Astrocyte of the hippocampus (primary cell): ENCODE data around the gene FAM53B.

ENCODE experiments used
- DNase-seq: peaks from one replicate; pipeline ENCODE4 v3.0.0; 2011; ENCODE audit warnings: low read depth, low spot score

Gene FAM53B

DNA sequence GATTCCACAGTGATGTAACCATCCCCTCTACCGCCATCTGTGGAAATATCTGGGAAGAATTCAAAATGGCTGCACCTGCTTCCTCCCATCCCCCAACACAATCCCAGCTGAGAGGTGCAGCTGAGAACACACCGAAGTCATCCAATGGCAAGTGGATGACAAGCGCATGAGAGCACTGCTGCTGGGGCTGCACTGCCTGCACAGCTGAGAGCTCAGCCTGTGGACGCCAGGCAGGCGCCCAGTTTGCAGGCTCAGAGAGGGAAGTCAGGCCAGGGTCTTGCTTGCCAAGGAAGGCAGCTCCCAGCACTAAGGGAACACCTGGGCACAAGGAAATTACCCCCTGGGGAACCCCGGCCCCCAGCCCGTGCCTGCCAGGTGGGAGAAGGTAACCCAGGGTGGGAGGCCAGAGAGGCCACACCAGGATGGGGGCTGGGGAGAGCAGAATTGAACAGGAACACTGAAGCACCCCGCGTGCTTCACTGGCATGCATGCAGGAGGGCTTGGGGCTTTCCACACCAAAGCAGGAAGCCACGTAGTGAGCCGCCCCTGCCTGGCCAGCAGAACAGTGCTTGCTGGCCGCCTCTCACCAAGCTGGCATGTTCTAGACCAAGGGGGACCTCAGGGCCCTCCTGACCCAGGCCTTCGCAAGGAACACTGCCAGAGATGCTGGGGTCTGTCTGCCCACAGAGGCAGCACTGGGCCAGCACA lies 46.2 kb downstream of the FAM53B start:
- no peak for DNase-seq

- DNase-seq, result no peak
Measured at GRCh38 chr10:124697443-124697836, 46.7 kb downstream of the FAM53B start.

DNA sequence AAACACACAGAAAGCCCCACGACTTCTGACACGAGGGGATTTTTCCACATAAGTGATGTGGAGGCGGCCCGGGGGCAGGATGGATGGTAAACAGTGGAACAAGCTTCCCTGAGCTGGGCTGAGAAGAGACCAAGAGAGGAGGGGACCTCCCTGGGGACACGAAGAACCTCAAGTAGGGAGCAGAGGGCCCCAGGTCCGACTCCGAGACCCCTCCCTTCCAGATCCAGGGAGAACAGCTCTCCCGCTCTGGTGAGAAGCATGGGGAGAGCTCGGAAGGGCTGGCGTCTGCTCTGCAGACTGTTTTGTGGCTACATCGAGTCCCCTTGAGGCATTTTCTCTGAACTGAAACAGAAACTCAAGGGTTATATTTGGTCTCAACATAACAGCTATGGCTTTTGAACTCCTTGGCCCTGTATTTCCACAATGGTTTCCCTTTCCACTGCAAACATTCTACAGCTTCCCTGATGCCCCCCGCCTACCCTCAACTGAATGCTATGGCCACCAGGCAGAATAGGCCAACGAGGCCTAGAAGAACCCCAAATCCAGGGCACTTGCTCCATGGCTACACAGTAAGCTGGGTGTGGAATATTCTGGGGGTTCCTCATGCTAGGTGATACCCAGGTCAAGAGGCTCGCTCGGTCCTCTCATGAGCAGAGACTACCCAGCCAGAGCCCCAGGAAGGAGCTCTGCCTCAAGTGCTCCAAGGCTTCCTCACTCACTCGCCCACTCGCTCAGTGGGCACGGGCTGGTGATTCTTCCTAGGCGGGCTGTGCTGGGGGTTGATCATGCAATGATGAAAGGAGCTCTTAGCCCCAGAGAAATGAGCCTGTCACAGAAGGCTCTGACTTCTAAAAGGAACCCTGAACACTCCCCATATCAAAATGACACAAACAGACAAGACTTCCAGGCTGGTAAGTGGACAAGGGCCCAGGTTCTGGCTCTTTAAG lies 47.5 kb downstream of the FAM53B start:
- no peak for DNase-seq

- no peak for DNase-seq
Measured at GRCh38 chr10:124695259-124695658, 48.9 kb downstream of the FAM53B start.

GRCh38 chr10:124694481-124695220 lies 49.5 kb downstream of the FAM53B start:
- DNase-seq, result no peak

DNA sequence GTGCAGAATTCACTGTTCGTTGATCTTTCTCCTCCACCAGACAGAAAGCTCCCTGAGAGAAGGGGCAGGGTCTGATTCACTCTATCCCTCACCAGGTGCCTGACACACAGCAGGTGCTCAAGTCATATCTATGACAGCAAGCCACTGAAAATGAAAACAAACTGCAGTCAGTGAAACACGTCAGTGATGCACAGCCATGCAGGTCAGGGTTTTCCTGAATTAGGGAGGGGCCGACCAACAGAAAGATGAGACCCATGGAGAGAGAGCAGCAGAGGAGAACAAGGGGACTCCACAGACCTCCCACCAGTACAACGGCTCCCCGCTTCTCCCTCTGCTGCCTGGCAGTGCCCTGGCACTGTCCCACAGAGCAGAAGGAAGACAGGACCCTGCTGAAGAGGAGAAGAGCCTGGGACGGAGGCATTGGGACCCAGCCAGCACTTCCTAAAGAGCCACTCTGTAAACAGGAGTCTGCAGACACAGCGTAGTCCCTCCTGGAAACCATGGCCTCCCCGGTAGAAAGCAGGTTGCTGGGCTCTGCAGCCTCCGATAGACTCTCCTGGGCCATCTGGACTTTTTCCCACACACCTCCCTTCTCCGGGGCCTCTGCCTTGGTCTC lies 50.3 kb downstream of the FAM53B start:
- DNase-seq, result no peak

DNA sequence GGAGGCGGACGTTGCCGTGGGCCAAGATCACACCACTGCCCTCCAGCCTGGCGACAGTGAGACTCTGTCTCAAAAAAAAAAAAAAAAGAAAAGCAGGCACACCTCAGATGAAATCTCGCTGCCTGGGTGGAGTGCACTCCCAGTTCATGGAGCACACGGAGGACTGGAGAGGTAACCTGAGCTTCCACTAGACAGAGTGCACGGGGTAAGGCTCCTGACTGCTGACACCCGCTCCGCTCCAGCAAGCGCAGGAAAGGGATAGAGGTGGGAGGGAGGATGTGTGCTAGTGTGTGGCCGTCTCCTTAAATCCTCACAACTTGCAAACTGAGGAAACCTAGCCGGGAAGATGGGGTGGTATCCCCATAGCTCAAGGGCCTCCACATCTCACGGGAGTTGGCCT lies 50.8 kb downstream of the FAM53B start:
- DNase-seq, result no peak

DNA sequence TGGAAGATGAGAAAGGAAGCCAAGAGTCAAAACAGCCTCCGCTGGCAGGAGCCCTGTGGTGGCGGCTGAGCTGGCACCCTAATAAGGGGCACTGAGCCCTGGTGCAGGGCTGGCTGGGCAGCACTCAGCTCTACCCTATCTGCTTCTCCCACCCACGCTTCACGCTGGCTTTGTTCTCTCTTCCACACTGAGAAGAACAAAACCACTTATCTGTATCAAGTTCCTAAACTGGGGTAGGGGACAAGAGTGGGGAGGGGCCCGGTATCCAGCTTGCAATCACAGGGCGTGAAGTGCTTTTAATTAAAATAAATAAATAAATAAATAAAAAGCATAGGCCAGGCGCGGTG lies 52.1 kb downstream of the FAM53B start:
- DNase-seq, result no peak

GRCh38 chr10:124691421-124692099 lies 52.6 kb downstream of the FAM53B start:
- no peak for DNase-seq

GRCh38 chr10:124691002-124691401 lies 53.2 kb downstream of the FAM53B start:
- DNase-seq, result no peak

GRCh38 chr10:124689911-124690498 lies 54.2 kb downstream of the FAM53B start:
- DNase-seq, result no peak

DNA sequence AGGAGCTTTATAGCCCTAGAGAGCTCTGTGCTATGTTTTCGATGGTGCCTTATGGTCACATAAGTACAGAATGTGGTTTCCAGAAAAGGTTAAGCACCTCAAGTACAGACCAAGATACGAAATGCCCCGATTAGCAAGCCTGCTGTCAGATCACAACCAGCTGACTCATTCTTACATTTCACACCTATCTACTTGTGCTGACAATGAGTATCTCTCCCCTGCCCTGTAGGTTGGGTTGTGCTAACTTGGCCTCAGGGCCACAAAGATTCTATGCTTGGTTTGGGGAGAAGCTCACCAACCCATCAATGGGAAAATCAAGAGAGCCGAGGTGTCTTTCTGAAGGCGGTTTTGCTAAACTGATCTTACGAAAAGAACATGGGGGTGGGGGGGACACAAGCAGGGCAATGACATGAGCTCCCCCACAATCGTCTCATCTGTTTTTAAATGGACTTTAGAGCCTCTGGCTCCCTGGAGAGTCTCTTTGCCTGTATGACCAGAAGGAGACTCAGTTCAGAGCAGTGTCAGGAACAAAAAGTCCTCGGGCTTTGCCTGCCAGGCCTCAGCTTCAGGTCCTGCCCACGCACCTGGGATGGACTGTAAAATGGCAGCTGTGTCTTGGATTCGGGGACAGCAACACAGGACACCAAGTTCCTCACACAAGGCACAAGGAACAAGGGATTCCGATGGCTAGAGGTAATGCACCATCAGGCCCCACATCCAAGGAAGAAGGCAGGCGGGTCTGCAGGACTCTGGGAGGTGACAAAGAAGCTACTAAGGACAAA lies 55.1 kb downstream of the FAM53B start:
- DNase-seq, result no peak

DNA sequence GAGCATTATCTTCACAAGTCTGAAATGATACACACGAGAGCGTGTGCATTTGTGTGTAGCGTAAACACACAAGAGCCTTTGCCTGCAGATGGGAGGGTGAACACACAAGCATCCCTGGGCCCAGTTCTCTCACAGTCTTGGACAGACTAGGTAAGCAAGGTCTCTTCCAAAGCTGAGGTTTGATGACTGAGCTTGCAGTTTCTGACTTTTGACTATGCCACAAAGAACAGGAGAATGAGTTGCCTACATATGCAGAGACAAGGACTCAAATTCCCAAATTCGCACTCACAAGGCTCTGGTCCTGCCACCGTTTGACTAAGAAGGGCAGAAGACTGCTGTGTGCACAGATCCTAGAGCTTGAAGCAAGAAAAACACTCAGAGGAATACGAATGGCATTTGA lies 55.8 kb downstream of the FAM53B start:
- DNase-seq, result no peak

GRCh38 chr10:124686707-124687376 lies 57.3 kb downstream of the FAM53B start:
- DNase-seq, result no peak

DNA sequence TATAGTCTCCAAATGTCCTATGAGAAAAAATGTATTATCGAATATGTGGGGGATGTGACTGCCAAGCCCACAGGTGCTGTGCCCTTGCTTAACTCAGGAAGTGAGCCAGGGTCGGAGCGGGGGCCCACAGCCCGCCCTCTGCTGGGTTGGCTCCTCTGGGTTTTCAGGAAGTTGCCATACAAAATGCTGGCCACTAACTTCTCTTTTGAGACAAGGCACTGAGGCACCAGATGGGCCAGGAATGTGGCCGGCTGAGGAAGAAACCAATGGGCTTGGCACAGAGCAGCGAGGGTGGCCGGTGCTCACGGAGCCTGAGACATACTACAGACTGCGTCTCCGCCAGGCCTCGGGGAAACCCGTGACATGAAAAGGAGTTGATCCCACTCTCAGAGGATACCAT lies 58.9 kb downstream of the FAM53B start:
- DNase-seq, result no peak

DNA sequence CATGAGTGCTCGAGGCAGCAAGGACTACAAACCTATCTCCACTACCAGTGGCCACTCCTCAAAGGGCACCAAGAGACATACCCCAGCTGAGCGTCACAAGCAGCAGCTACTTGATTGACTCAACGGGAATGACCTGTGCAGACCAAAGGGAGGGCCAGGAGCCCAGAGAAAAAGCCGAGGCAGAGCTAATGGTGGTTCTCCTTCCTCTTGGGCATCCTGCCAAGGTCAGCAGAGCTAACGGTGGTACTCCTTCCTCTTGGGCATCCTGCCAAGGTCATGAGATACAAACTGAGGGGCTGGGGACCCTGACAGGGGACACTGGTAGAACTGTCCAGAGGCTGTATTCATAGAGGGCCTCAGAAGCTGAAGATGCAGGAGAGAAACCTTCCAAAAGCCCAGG lies 60.4 kb downstream of the FAM53B start:
- no peak for DNase-seq

DNA sequence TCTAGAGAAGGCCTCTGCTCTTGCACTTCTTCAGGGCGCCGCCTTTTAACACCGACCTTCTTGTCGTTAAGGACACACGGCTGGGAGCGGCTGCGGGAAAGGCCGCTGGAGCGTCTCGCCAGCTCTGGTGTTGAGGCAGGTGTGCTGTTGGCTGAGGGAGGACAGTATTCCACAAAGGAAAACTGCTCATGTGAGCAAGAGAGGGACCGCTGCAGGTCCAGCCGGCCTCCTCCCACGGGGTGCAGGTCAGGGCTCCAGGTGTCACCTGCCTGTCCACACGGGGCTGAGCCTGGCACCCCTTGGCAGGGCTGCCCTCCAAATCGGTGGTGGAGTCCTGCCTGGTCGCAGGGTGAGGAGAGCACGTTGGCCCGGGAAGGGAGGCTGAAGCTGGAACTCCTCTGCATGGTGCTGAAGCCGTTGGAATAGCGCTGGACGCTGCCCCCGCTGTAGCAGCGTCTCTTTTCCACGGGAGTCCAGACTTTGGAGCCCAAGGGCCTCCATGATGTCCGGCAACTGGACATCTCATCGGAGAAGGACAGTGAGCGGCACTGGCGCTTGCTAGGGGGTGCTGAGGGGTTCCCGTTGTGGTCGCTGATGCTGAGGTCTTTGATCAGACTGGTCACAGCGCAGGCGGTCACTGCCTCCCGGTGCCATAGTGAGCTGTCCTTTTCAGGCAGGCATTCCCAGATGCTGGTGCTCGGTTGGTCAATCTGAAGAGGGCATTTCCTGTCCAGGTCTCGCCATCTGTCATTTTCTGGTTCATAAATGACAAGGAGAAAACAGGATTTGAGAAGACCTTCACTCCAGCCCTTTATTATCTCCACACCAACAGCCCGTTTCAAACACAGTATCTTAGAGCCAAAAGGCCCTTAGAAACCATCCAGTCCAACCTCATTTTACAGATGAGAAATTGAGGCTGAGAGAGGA lies 62.3 kb downstream of the FAM53B start:
- no peak for DNase-seq

DNA sequence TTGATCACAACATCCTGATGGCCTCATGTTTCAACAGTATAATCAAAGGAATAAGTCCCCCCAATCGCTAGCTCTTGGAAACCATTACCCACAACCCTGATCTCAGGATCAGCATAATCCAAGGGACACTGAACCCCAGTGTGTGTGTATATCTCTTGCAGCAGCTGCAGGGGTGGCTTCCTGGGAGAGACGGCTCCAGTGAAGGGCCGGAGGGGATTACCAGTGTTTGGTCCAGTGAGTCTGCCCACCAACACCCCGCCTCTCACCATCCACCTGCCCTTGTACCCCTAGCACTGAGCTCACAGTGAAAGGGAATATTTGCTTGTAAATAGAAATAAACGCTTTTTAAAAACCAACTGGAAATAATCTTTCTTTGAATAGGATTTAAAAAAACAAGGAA lies 63.1 kb downstream of the FAM53B start:
- no peak for DNase-seq

GRCh38 chr10:124680675-124681074 lies 63.5 kb downstream of the FAM53B start:
- DNase-seq, result no peak
